A549 (cell line): ENCODE data around the gene NIPAL1. TPM values are rescaled to one million over a fixed set of nuclear protein-coding genes. Genes with fewer than 3 reads are reported as not detected.

ENCODE experiments used
- ATAC-seq, 2 experiments: fragments of 200-7000 bp in 1 of 2; fragments of >200 bp in 1 of 2; cut with Nextera tagmentation in 1 of 2; cut with Tn5 transposase in 1 of 2; 3 replicates each; pipeline versions ENCODE4 v1.8.0 to v1.9.1; 2018 to 2020; ENCODE audit warnings: mild to moderate bottlenecking in 1 of 2, moderate library complexity in 1 of 2
- CTCF ChIA-PET: fragments of 300-600 bp; sonication (Branson Sonifier 250); formaldehyde crosslinking; extraction: SDS; loops from one replicate; lab custom pipeline; 2021; ENCODE audit warnings: antibody characterized with exemption, inconsistent platforms; lab: Yijun Ruan, JAX
- POLR2A ChIA-PET: fragments of 350-600 bp; formaldehyde crosslinking; extraction: SDS; loops from one replicate; lab custom pipeline; 2021; ENCODE audit warnings: antibody characterized with exemption, inconsistent platforms; lab: Yijun Ruan, JAX
- DNase-seq, 2 experiments: peaks; one replicate each; pipeline versions ENCODE4 v3.0.0 to v3.0.0-alpha.2; 2011 to 2016; ENCODE audit warnings: low read depth in 1 of 2, low spot score in 1 of 2
- FAIRE-seq: peaks from 2 replicates; lab custom pipeline; 2011; peaks lifted over from hg19 to GRCh38; lab: Jason Lieb, UNC
- H3K27ac ChIP-seq, 2 experiments: fragments of >200 bp; sonication (Bioruptor Twin); formaldehyde crosslinking; 3 replicates each; pipeline ENCODE4 v1.5.1; 2016 to 2017
- H3K4me1 ChIP-seq: fragments of >200 bp; sonication (Bioruptor Twin); formaldehyde crosslinking; 3 replicates; pipeline ENCODE4 v1.6.1; 2016
- H3K4me2 ChIP-seq: fragments of >200 bp; sonication (Bioruptor Twin); formaldehyde crosslinking; 3 replicates; pipeline ENCODE4 v1.6.1; 2016
- H3K4me3 ChIP-seq: fragments of >200 bp; sonication (Bioruptor Twin); formaldehyde crosslinking; 3 replicates; pipeline ENCODE4 v1.5.1; 2016
- H3K9me3 ChIP-seq: fragments of >200 bp; sonication (Bioruptor Twin); formaldehyde crosslinking; 3 replicates; pipeline ENCODE4 v1.6.1; 2016
- BHLHE40 ChIP-seq: IDR thresholded peaks from 2 replicates; pipeline ENCODE4 v1.6.1; 2012; ENCODE audit warnings: low read depth, low read length, inconsistent platforms
- CEBPB ChIP-seq, 2 experiments: fragments of >200 bp in 1 of 2; sonication (Bioruptor Twin) in 1 of 2; formaldehyde crosslinking in 1 of 2; IDR thresholded peaks; 2 replicates each; pipeline ENCODE4 v1.6.1; 2012 to 2016
- ESRRA ChIP-seq: fragments of 150-350 bp; IDR thresholded peaks from 2 replicates; pipeline ENCODE4 v1.6.1; 2014; ENCODE audit warnings: mild to moderate bottlenecking, low read length, borderline replicate concordance
- FOSB ChIP-seq: fragments of 250-450 bp; sonication (Bioruptor Pico); IDR thresholded peaks from 2 replicates; pipeline ENCODE4 v1.5.0; 2020; ENCODE audit warnings: mild to moderate bottlenecking, moderate library complexity
- HEYL ChIP-seq: fragments of 250-450 bp; sonication (Bioruptor Pico); IDR thresholded peaks from 2 replicates; pipeline ENCODE4 v1.8.0; 2021; ENCODE audit warnings: mild to moderate bottlenecking, moderate library complexity
- HOXB5 ChIP-seq: fragments of 250-450 bp; sonication (Bioruptor Pico); IDR thresholded peaks from 2 replicates; pipeline ENCODE4 v1.5.0; 2020; ENCODE audit warnings: mild to moderate bottlenecking, moderate library complexity
- KDM1A ChIP-seq: fragments of 200-600 bp; sonication (generic); IDR thresholded peaks from 2 replicates; pipeline ENCODE4 v1.6.1; 2016; ENCODE audit warnings: low read depth, mild to moderate bottlenecking
- MAZ ChIP-seq: fragments of 150-350 bp; IDR thresholded peaks from 2 replicates; pipeline ENCODE4 v1.6.1; 2014; ENCODE audit warnings: antibody characterized with exemption, low read depth, low read length, borderline replicate concordance
- NPAS2 ChIP-seq: fragments of 250-450 bp; sonication (Bioruptor Pico); IDR thresholded peaks from 2 replicates; pipeline ENCODE4 v1.8.0; 2022; ENCODE audit warnings: mild to moderate bottlenecking, moderate library complexity, borderline replicate concordance
- NR3C1 ChIP-seq: fragments of >200 bp; sonication (Bioruptor Twin); formaldehyde crosslinking; IDR thresholded peaks from 3 replicates; pipeline ENCODE4 v1.6.1; 2017
- RAD21 ChIP-seq, 2 experiments: fragments of >200 bp in 1 of 2; sonication (Bioruptor Twin) in 1 of 2; formaldehyde crosslinking in 1 of 2; IDR thresholded peaks in 1 of 2; conservative IDR thresholded peaks in 1 of 2; 2 replicates in 1 of 2; 3 replicates in 1 of 2; pipeline ENCODE4 v1.6.1; 2012 to 2018; ENCODE audit warnings: inconsistent platforms in 1 of 2
- RCOR1 ChIP-seq: fragments of 150-350 bp; IDR thresholded peaks from 2 replicates; pipeline ENCODE4 v1.6.1; 2014; ENCODE audit warnings: antibody characterized with exemption, low read length, low read depth
- RFX5 ChIP-seq: fragments of 450-650 bp; IDR thresholded peaks from 2 replicates; pipeline ENCODE4 v1.7.1; 2014; ENCODE audit warnings: antibody characterized with exemption, mild to moderate bottlenecking, moderate library complexity
- SREBF2 ChIP-seq: fragments of 450-650 bp; IDR thresholded peaks from 2 replicates; pipeline ENCODE4 v1.6.1; 2014; ENCODE audit warnings: mild to moderate bottlenecking, moderate library complexity
- ZNF302 ChIP-seq: fragments of 250-450 bp; sonication (Bioruptor Pico); IDR thresholded peaks from 2 replicates; pipeline ENCODE4 v1.9.0; 2021; ENCODE audit warnings: inconsistent platforms, mild to moderate bottlenecking, moderate library complexity
- WGBS: methylation state at CpG from one replicate; pipeline ENCODE4 v1.1.6; 2017; ENCODE audit errors: missing lambda C conversion rate; 5-methylcytosine and 5-hydroxymethylcytosine counted together
- polyA plus RNA-seq, 4 experiments: library from polyadenylated mRNA; depleted of rRNA in 3 of 4; stranded (reverse); fragments of >200 nt; fragmentation: RNase III in 1 of 4; extraction: RNeasy Plus Mini Kit Qiagen cat#74134 plus additional on column Dnase treatment in 1 of 4; gene quantifications; 2 replicates in 3 of 4; 3 replicates in 1 of 4; pipeline ENCODE4 v1.2.3, GENCODE V29; 2011 to 2017
- TF ChIP-seq, protein P1 (sequence below): fragments of 250-450 bp; sonication (Bioruptor Pico); IDR thresholded peaks from 2 replicates; pipeline ENCODE4 v1.5.0; 2021; ENCODE audit warnings: mild to moderate bottlenecking, moderate library complexity, borderline replicate concordance
- TF ChIP-seq, protein P2 (sequence below): fragments of >200 bp; sonication (Bioruptor Twin); formaldehyde crosslinking; IDR thresholded peaks from 2 replicates; pipeline ENCODE4 v1.6.1; 2016
- TF ChIP-seq, protein P3 (sequence below): fragments of 200-600 bp; sonication (generic); IDR thresholded peaks from 2 replicates; pipeline ENCODE4 v1.6.1; 2016; ENCODE audit warnings: antibody characterized with exemption, mild to moderate bottlenecking, moderate library complexity
- TF ChIP-seq, protein P4 (sequence below): IDR thresholded peaks from 2 replicates; pipeline ENCODE4 v1.6.1; 2012; ENCODE audit warnings: low read depth, borderline replicate concordance

Gene NIPAL1
- polyA plus RNA-seq, 2 of the 4 experiments (the other 2 are of a cell fraction), result 0.41 to 0.47 TPM

GRCh38 chr4:48064349-48064748, 47.8 kb downstream of the NIPAL1 start (continued):
- TF ChIP-seq, protein P1, sequence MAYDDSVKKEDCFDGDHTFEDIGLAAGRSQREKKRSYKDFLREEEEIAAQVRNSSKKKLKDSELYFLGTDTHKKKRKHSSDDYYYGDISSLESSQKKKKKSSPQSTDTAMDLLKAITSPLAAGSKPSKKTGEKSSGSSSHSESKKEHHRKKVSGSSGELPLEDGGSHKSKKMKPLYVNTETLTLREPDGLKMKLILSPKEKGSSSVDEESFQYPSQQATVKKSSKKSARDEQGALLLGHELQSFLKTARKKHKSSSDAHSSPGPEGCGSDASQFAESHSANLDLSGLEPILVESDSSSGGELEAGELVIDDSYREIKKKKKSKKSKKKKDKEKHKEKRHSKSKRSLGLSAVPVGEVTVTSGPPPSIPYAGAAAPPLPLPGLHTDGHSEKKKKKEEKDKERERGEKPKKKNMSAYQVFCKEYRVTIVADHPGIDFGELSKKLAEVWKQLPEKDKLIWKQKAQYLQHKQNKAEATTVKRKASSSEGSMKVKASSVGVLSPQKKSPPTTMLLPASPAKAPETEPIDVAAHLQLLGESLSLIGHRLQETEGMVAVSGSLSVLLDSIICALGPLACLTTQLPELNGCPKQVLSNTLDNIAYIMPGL (CRISPR knock-in tag), result no peak
- TF ChIP-seq HEYL (CRISPR knock-in tag) (no peak), NPAS2 (no peak)

DNA sequence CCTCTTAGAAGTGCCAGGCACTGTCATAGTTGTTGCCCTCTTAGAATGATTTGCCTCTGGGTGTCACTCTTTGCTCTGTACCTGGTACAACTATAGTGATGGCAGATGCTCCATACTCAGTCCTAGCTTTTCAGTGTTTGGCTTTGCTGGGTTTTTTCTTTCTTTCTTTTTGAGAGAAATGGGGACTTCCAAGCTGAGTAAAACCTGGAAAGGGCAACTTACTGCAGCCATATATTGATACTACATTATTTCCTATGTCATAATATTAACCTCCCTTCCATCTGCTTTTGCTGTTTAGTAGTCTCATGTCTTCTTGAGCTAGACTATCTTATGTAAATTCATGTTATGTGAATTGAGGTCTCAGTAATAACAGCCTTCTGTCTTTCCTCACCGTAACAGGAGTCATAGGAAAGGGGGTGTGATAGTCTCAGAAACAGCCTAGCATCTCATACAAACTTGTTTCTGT, 49.0 kb downstream of the NIPAL1 start:
- FAIRE-seq, result no peak
- H3K4me2 ChIP-seq, result no peak overlapping the region
- ChIA-PET POLR2A (no interaction called here), CTCF (no interaction called here)
- no peaks in the 10 kb centered on the region for H3K4me1 ChIP-seq
- 50% methylated on average over 1 of the region's 1 CpG for WGBS
- H3K4me3 ChIP-seq, result no peak overlapping the region
- no peaks in the 10 kb centered on the region for H3K9me3 ChIP-seq
- no peak overlapping the region for H3K27ac ChIP-seq
- no peak for ATAC-seq
- DNase-seq, result no peak
- TF ChIP-seq, protein P2, sequence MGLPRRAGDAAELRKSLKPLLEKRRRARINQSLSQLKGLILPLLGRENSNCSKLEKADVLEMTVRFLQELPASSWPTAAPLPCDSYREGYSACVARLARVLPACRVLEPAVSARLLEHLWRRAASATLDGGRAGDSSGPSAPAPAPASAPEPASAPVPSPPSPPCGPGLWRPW, result no peak
- TF ChIP-seq ESRRA (no peak), RCOR1 (no peak), RFX5 (no peak), MAZ (no peak), NR3C1 (no peak), FOSB (no peak), HEYL (CRISPR knock-in tag) (no peak), RAD21 (conservative IDR thresholded peaks at IDR 0.05 in 1 of 2, IDR thresholded peaks at IDR 0.05 in 1 of 2) (no peak), SREBF2 (no peak), ZNF302 (CRISPR knock-in tag) (no peak), CEBPB (IDR thresholded peaks at IDR 0.05) (no peak), HOXB5 (CRISPR knock-in tag) (no peak), KDM1A (no peak), BHLHE40 (no peak)
- TF ChIP-seq, protein P3, sequence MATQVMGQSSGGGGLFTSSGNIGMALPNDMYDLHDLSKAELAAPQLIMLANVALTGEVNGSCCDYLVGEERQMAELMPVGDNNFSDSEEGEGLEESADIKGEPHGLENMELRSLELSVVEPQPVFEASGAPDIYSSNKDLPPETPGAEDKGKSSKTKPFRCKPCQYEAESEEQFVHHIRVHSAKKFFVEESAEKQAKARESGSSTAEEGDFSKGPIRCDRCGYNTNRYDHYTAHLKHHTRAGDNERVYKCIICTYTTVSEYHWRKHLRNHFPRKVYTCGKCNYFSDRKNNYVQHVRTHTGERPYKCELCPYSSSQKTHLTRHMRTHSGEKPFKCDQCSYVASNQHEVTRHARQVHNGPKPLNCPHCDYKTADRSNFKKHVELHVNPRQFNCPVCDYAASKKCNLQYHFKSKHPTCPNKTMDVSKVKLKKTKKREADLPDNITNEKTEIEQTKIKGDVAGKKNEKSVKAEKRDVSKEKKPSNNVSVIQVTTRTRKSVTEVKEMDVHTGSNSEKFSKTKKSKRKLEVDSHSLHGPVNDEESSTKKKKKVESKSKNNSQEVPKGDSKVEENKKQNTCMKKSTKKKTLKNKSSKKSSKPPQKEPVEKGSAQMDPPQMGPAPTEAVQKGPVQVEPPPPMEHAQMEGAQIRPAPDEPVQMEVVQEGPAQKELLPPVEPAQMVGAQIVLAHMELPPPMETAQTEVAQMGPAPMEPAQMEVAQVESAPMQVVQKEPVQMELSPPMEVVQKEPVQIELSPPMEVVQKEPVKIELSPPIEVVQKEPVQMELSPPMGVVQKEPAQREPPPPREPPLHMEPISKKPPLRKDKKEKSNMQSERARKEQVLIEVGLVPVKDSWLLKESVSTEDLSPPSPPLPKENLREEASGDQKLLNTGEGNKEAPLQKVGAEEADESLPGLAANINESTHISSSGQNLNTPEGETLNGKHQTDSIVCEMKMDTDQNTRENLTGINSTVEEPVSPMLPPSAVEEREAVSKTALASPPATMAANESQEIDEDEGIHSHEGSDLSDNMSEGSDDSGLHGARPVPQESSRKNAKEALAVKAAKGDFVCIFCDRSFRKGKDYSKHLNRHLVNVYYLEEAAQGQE, result no peak
- TF ChIP-seq, protein P4, sequence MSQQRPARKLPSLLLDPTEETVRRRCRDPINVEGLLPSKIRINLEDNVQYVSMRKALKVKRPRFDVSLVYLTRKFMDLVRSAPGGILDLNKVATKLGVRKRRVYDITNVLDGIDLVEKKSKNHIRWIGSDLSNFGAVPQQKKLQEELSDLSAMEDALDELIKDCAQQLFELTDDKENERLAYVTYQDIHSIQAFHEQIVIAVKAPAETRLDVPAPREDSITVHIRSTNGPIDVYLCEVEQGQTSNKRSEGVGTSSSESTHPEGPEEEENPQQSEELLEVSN, result no peak
- TF ChIP-seq, protein P1 (CRISPR knock-in tag), result no peak
- TF ChIP-seq, all 56 proteins: peak for 0
